HEK293 (cell line): ENCODE measurements around the gene SLC7A6.

Source experiments
- CTCF ChIA-PET: fragments of 350-600 bp; formaldehyde crosslinking; extraction: SDS; loops from one replicate; lab custom pipeline; 2021; ENCODE audit warnings: antibody characterized with exemption; lab: Yijun Ruan, JAX
- POLR2A ChIA-PET: fragments of 300-600 bp; formaldehyde crosslinking; extraction: SDS; loops from one replicate; lab custom pipeline; 2020; ENCODE audit warnings: antibody characterized with exemption, inconsistent platforms; lab: Yijun Ruan, JAX
- H3K27ac ChIP-seq: fragments of 200-500 bp; sonication (Bioruptor generic); 2 replicates; pipeline ENCODE4 v1.5.1; 2014; ENCODE audit warnings: low read depth, low read length, control low read depth, inconsistent platforms; ENCODE audit errors: extremely low read depth
- H3K36me3 ChIP-seq, 2 experiments: fragments of 200-500 bp in 1 of 2; sonication (Bioruptor generic) in 1 of 2; 1 replicate in 1 of 2; 2 replicates in 1 of 2; pipeline ENCODE4 v1.5.1; 2014 to 2017; ENCODE audit warnings: inconsistent platforms in 2 of 2, low read length in 2 of 2; ENCODE audit not compliant: control insufficient read depth in 2 of 2, insufficient read depth in 1 of 2
- H3K4me1 ChIP-seq: fragments of 200-500 bp; sonication (Bioruptor generic); 2 replicates; pipeline ENCODE4 v1.5.1; 2014; ENCODE audit warnings: mild to moderate bottlenecking, low read length, inconsistent platforms; ENCODE audit not compliant: control insufficient read depth, insufficient read depth
- H3K4me3 ChIP-seq: 2 replicates; pipeline ENCODE4 v1.5.1; 2011; ENCODE audit warnings: low read depth, mild to moderate bottlenecking, control low read depth, low read length, moderate library complexity
- H3K9me3 ChIP-seq: fragments of 200-500 bp; sonication (Bioruptor generic); 2 replicates; pipeline ENCODE4 v1.5.1; 2014; ENCODE audit warnings: low read depth, low read length, inconsistent platforms; ENCODE audit not compliant: control insufficient read depth, insufficient read depth
- HIC1 ChIP-seq: fragments of 450-650 bp; formaldehyde crosslinking; IDR thresholded peaks from 2 replicates; pipeline ENCODE4 v1.5.1; 2016; ENCODE audit warnings: missing biosample characterization, missing genetic modification characterization
- HOXA7 ChIP-seq: sonication (generic); formaldehyde crosslinking; IDR thresholded peaks from 2 replicates; pipeline ENCODE4 v1.8.1; 2022; ENCODE audit warnings: missing genetic modification reagents, borderline replicate concordance
- KLF16 ChIP-seq: fragments of 450-650 bp; formaldehyde crosslinking; IDR thresholded peaks from 2 replicates; pipeline ENCODE4 v1.5.1; 2017; ENCODE audit warnings: missing biosample characterization, missing genetic modification characterization
- KLF7 ChIP-seq: fragments of 450-650 bp; formaldehyde crosslinking; IDR thresholded peaks from 2 replicates; pipeline ENCODE4 v1.5.1; 2016; ENCODE audit warnings: missing biosample characterization, missing genetic modification characterization, borderline replicate concordance
- KLF8 ChIP-seq: fragments of 450-650 bp; formaldehyde crosslinking; IDR thresholded peaks from 2 replicates; pipeline ENCODE4 v1.5.1; 2016; ENCODE audit warnings: missing biosample characterization, missing genetic modification characterization
- PBX3 ChIP-seq: sonication (generic); formaldehyde crosslinking; IDR thresholded peaks from 2 replicates; pipeline ENCODE4 v1.8.1; 2022; ENCODE audit warnings: mild to moderate bottlenecking, moderate library complexity, missing genetic modification reagents
- SALL2 ChIP-seq: fragments of 450-650 bp; formaldehyde crosslinking; IDR thresholded peaks from 2 replicates; pipeline ENCODE4 v1.5.0; 2017; ENCODE audit warnings: missing biosample characterization, mild to moderate bottlenecking, missing genetic modification characterization, borderline replicate concordance
- SP3 ChIP-seq: fragments of 450-650 bp; formaldehyde crosslinking; IDR thresholded peaks from 2 replicates; pipeline ENCODE4 v1.5.1; 2016; ENCODE audit warnings: missing biosample characterization, missing genetic modification characterization
- TCF7L2 ChIP-seq: IDR thresholded peaks from 2 replicates; pipeline ENCODE4 v1.6.1; 2011; ENCODE audit warnings: low read depth, mild to moderate bottlenecking, inconsistent platforms, low read length, moderate library complexity, borderline replicate concordance
- ZNF157 ChIP-seq: fragments of 450-650 bp; formaldehyde crosslinking; IDR thresholded peaks from 2 replicates; pipeline ENCODE4 v1.5.1; 2016; ENCODE audit warnings: missing biosample characterization, missing genetic modification characterization
- ZNF239 ChIP-seq: fragments of 450-650 bp; formaldehyde crosslinking; IDR thresholded peaks from 2 replicates; pipeline ENCODE4 v1.5.1; 2016; ENCODE audit warnings: missing biosample characterization, missing genetic modification characterization
- ZNF266 ChIP-seq: fragments of 450-650 bp; formaldehyde crosslinking; IDR thresholded peaks from 2 replicates; pipeline ENCODE4 v1.5.1; 2016; ENCODE audit warnings: missing biosample characterization, missing genetic modification characterization, low read depth
- ZNF335 ChIP-seq: fragments of 450-650 bp; formaldehyde crosslinking; conservative IDR thresholded peaks from 2 replicates; pipeline ENCODE4 v1.5.1; 2016; ENCODE audit warnings: missing biosample characterization, missing genetic modification characterization
- ZNF37A ChIP-seq: fragments of 450-650 bp; IDR thresholded peaks from 2 replicates; pipeline ENCODE4 v1.5.1; 2018; ENCODE audit warnings: missing biosample characterization, missing genetic modification characterization
- ZNF404 ChIP-seq: fragments of 450-650 bp; formaldehyde crosslinking; IDR thresholded peaks from 2 replicates; pipeline ENCODE4 v1.5.1; 2017; ENCODE audit warnings: missing biosample characterization, missing genetic modification characterization
- ZNF423 ChIP-seq: fragments of 450-650 bp; formaldehyde crosslinking; IDR thresholded peaks from 2 replicates; pipeline ENCODE4 v1.5.1; 2016; ENCODE audit warnings: missing biosample characterization, missing genetic modification characterization
- ZNF510 ChIP-seq: fragments of 450-650 bp; formaldehyde crosslinking; IDR thresholded peaks from 2 replicates; pipeline ENCODE4 v1.5.1; 2018; ENCODE audit warnings: mild to moderate bottlenecking, missing genetic modification characterization, missing biosample characterization; ENCODE audit not compliant: insufficient replicate concordance
- ZNF521 ChIP-seq: fragments of 450-650 bp; formaldehyde crosslinking; IDR thresholded peaks from 2 replicates; pipeline ENCODE4 v1.5.1; 2017; ENCODE audit warnings: missing biosample characterization, mild to moderate bottlenecking, missing genetic modification characterization
- ZNF600 ChIP-seq: fragments of 450-650 bp; formaldehyde crosslinking; IDR thresholded peaks from 2 replicates; pipeline ENCODE4 v1.5.1; 2016; ENCODE audit warnings: missing biosample characterization, missing genetic modification characterization
- ZNF624 ChIP-seq: fragments of 450-650 bp; formaldehyde crosslinking; IDR thresholded peaks from 2 replicates; pipeline ENCODE4 v1.5.1; 2017; ENCODE audit warnings: missing biosample characterization, missing genetic modification characterization
- ZNF626 ChIP-seq: fragments of 450-650 bp; sonication (Bioruptor Pico); formaldehyde crosslinking; IDR thresholded peaks from 2 replicates; pipeline ENCODE4 v1.5.1; 2018; ENCODE audit warnings: missing biosample characterization, missing genetic modification characterization, inconsistent platforms
- ZNF707 ChIP-seq: fragments of 450-650 bp; formaldehyde crosslinking; IDR thresholded peaks from 2 replicates; pipeline ENCODE4 v1.5.1; 2016; ENCODE audit warnings: missing biosample characterization, missing genetic modification characterization
- TF ChIP-seq, protein P1 (sequence below): fragments of 450-650 bp; formaldehyde crosslinking; IDR thresholded peaks from 2 replicates; pipeline ENCODE4 v1.5.1; 2016; ENCODE audit warnings: missing biosample characterization, missing genetic modification characterization, borderline replicate concordance
- TF ChIP-seq, protein P2 (sequence below): fragments of 450-650 bp; formaldehyde crosslinking; IDR thresholded peaks from 2 replicates; pipeline ENCODE4 v1.5.1; 2017; ENCODE audit warnings: missing biosample characterization, missing genetic modification characterization
- TF ChIP-seq, protein P3 (sequence below): fragments of 450-650 bp; formaldehyde crosslinking; optimal IDR thresholded peaks from 2 replicates; pipeline ENCODE3; 2016; ENCODE audit warnings: missing biosample characterization, mild to moderate bottlenecking, missing genetic modification characterization

Gene SLC7A6

GRCh38 chr16:68247932-68248331 is 16.4 kb upstream of the SLC7A6 start:
- Histone ChIP-seq H3K27ac (no peak overlapping the region), H3K9me3 (no peaks in the 10 kb centered on the region), H3K36me3 (peaks cover 0 to 23% of the 10 kb centered on the region in 2 experiments; a peak in 2 of 3 replicates), H3K4me3 (no peak overlapping the region), H3K4me1 (0 out of 2 replicates have a peak, but pooled peaks cover 2% of the 10 kb centered on the region)
- TF ChIP-seq KLF16 = no peak
- no peak for TF ChIP-seq ZNF266 (tag by site-specific recombination)
- no peak for TF ChIP-seq ZNF423
- no peak for TF ChIP-seq ZNF624
- no peak for TF ChIP-seq ZNF37A (tag by site-specific recombination)
- no peak for TF ChIP-seq ZNF239 (tag by site-specific recombination)
- TF ChIP-seq TCF7L2 = no peak
- TF ChIP-seq SALL2 (tag by site-specific recombination) = no peak
- TF ChIP-seq, protein P1, sequence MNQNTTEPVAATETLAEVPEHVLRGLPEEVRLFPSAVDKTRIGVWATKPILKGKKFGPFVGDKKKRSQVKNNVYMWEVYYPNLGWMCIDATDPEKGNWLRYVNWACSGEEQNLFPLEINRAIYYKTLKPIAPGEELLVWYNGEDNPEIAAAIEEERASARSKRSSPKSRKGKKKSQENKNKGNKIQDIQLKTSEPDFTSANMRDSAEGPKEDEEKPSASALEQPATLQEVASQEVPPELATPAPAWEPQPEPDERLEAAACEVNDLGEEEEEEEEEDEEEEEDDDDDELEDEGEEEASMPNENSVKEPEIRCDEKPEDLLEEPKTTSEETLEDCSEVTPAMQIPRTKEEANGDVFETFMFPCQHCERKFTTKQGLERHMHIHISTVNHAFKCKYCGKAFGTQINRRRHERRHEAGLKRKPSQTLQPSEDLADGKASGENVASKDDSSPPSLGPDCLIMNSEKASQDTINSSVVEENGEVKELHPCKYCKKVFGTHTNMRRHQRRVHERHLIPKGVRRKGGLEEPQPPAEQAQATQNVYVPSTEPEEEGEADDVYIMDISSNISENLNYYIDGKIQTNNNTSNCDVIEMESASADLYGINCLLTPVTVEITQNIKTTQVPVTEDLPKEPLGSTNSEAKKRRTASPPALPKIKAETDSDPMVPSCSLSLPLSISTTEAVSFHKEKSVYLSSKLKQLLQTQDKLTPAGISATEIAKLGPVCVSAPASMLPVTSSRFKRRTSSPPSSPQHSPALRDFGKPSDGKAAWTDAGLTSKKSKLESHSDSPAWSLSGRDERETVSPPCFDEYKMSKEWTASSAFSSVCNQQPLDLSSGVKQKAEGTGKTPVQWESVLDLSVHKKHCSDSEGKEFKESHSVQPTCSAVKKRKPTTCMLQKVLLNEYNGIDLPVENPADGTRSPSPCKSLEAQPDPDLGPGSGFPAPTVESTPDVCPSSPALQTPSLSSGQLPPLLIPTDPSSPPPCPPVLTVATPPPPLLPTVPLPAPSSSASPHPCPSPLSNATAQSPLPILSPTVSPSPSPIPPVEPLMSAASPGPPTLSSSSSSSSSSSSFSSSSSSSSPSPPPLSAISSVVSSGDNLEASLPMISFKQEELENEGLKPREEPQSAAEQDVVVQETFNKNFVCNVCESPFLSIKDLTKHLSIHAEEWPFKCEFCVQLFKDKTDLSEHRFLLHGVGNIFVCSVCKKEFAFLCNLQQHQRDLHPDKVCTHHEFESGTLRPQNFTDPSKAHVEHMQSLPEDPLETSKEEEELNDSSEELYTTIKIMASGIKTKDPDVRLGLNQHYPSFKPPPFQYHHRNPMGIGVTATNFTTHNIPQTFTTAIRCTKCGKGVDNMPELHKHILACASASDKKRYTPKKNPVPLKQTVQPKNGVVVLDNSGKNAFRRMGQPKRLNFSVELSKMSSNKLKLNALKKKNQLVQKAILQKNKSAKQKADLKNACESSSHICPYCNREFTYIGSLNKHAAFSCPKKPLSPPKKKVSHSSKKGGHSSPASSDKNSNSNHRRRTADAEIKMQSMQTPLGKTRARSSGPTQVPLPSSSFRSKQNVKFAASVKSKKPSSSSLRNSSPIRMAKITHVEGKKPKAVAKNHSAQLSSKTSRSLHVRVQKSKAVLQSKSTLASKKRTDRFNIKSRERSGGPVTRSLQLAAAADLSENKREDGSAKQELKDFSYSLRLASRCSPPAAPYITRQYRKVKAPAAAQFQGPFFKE = no peak
- TF ChIP-seq ZNF707 (tag by site-specific recombination) = no peak
- TF ChIP-seq SP3 (tag by site-specific recombination) = no peak
- no peak for TF ChIP-seq ZNF335 (tag by site-specific recombination)
- TF ChIP-seq ZNF404 (tag by site-specific recombination) = no peak
- no peak for TF ChIP-seq KLF7 (tag by site-specific recombination)
- no peak for TF ChIP-seq ZNF510 (tag by site-specific recombination)
- TF ChIP-seq, protein P2, sequence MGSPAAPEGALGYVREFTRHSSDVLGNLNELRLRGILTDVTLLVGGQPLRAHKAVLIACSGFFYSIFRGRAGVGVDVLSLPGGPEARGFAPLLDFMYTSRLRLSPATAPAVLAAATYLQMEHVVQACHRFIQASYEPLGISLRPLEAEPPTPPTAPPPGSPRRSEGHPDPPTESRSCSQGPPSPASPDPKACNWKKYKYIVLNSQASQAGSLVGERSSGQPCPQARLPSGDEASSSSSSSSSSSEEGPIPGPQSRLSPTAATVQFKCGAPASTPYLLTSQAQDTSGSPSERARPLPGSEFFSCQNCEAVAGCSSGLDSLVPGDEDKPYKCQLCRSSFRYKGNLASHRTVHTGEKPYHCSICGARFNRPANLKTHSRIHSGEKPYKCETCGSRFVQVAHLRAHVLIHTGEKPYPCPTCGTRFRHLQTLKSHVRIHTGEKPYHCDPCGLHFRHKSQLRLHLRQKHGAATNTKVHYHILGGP (tag by site-specific recombination) = no peak
- no peak for TF ChIP-seq PBX3
- no peak for TF ChIP-seq ZNF157 (tag by site-specific recombination)
- TF ChIP-seq, all 188 proteins: peak for 0
- CTCF ChIA-PET = interaction anchor here (1.7 to 2.8 kb wide), 2 partner anchors 14 to 16 kb away, joined by 8 to 11 read pairs; partner anchors contain the start of gene SLC7A6
- POLR2A ChIA-PET = interaction anchor here (0.8 kb wide), 1 partner anchor 10 kb away, joined by 3 read pairs; no protein-coding TSS in a partner anchor

DNA sequence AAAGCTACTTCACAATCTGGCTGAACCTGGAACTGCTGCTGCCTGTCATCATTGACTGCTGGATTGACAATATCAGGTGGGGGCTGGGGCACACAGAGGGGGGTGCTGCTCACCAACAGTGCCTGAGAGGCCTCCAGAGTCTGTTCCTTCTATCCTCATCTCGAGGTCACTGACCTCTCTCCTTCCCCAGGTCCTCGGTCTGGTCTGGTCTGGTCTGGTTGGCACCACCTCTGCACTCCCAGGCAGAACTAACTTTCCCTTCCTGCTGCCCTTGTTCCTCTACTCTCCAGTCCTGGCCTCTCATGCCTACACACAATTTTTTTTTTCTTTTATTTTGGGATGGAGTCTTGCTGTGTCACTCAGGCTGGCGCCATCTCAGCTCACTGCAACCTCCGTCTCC is 15.0 kb upstream of the SLC7A6 start:
- Histone ChIP-seq H3K27ac (no peak overlapping the region), H3K4me3 (no peak overlapping the region), H3K9me3 (no peaks in the 10 kb centered on the region), H3K4me1 (0 out of 2 replicates have a peak, but pooled peaks cover 2% of the 10 kb centered on the region), H3K36me3 (peaks cover 0 to 34% of the 10 kb centered on the region in 2 experiments; a peak in 2 of 3 replicates)
- CTCF ChIA-PET = interaction anchor here (0.7 to 2.8 kb wide), 4 partner anchors 12 to 79 kb away, joined by 3 to 11 read pairs (median 6); partner anchors contain the start of gene SLC7A6
- POLR2A ChIA-PET = no interaction called here
- TF ChIP-seq KLF8 (tag by site-specific recombination) (no peak), ZNF600 (tag by site-specific recombination) (no peak), HOXA7 (CRISPR knock-in tag) (no peak), ZNF626 (tag by site-specific recombination) (no peak), ZNF521 (tag by site-specific recombination) (no peak), HIC1 (tag by site-specific recombination) (no peak)
- TF ChIP-seq, protein P3, sequence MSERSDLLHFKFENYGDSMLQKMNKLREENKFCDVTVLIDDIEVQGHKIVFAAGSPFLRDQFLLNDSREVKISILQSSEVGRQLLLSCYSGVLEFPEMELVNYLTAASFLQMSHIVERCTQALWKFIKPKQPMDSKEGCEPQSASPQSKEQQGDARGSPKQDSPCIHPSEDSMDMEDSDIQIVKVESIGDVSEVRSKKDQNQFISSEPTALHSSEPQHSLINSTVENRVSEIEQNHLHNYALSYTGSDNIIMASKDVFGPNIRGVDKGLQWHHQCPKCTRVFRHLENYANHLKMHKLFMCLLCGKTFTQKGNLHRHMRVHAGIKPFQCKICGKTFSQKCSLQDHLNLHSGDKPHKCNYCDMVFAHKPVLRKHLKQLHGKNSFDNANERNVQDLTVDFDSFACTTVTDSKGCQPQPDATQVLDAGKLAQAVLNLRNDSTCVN (tag by site-specific recombination) = no peak
